CD14-positive monocyte (primary cell): ENCODE results near the gene GNG13. TPM values are rescaled to one million over a fixed set of nuclear protein-coding genes. Genes with fewer than 3 reads are reported as not detected.

Experiments
- DNase-seq, 3 donors: peaks; one replicate each; pipeline ENCODE4 v3.0.0-alpha.2; 2011 to 2022
- H2AFZ ChIP-seq: 2 replicates; pipeline ENCODE4 v1.6.0; 2012; ENCODE audit warnings: mild to moderate bottlenecking, low read depth, low read length, inconsistent platforms; ENCODE audit not compliant: insufficient read depth, poor library complexity, severe bottlenecking
- H3K27ac ChIP-seq, 2 donors: 1 replicate in 1 of 2; 2 replicates in 1 of 2; pipeline ENCODE4 v1.5.1; 2012 to 2013; ENCODE audit warnings: low read length in 2 of 2, control low read depth in 1 of 2, inconsistent platforms in 1 of 2, low read depth in 1 of 2, mild to moderate bottlenecking in 1 of 2
- H3K27me3 ChIP-seq, 2 donors: one replicate each; pipeline versions ENCODE4 v1.6.0 to v1.6.1; 2011 to 2013; ENCODE audit warnings: low read length in 2 of 2; ENCODE audit not compliant: control insufficient read depth in 2 of 2, insufficient read depth in 2 of 2
- H3K36me3 ChIP-seq, 2 donors: replicated peaks in 1 of 2; 1 replicate in 1 of 2; 2 replicates in 1 of 2; pipeline versions ENCODE4 v1.5.1 to v1.6.1; 2012 to 2013; ENCODE audit warnings: low read length in 2 of 2, control low read depth in 1 of 2, inconsistent platforms in 1 of 2, mild to moderate bottlenecking in 1 of 2; ENCODE audit not compliant: insufficient read depth in 2 of 2, control insufficient read depth in 1 of 2
- H3K4me1 ChIP-seq, 2 donors: 1 replicate in 1 of 2; 2 replicates in 1 of 2; pipeline versions ENCODE4 v1.5.1 to v1.6.1; 2012 to 2013; ENCODE audit warnings: low read length in 2 of 2, control low read depth in 1 of 2, inconsistent platforms in 1 of 2, mild to moderate bottlenecking in 1 of 2, moderate library complexity in 1 of 2; ENCODE audit not compliant: insufficient read depth in 2 of 2, control insufficient read depth in 1 of 2
- H3K4me2 ChIP-seq: replicated peaks from 2 replicates; pipeline ENCODE3; 2012; ENCODE audit warnings: low read length, moderate library complexity, mild to moderate bottlenecking; ENCODE audit not compliant: poor library complexity, severe bottlenecking; ENCODE audit errors: extremely low read depth
- H3K4me3 ChIP-seq, 3 experiments: fragments of 200-600 bp in 1 of 3; sonication (generic) in 1 of 3; replicated peaks in 1 of 3; 1 replicate in 2 of 3; 2 replicates in 1 of 3; pipeline ENCODE4 v1.5.1; 2011 to 2013; ENCODE audit warnings: low read length in 3 of 3, mild to moderate bottlenecking in 3 of 3, control low read depth in 2 of 3, low read depth in 2 of 3, inconsistent platforms in 1 of 3, moderate library complexity in 1 of 3
- H3K79me2 ChIP-seq: 2 replicates; pipeline ENCODE4 v1.6.0; 2012; ENCODE audit warnings: mild to moderate bottlenecking, control low read depth, inconsistent platforms, low read length, moderate library complexity; ENCODE audit not compliant: insufficient read depth
- H3K9ac ChIP-seq: 2 replicates; pipeline ENCODE4 v1.6.0; 2017; ENCODE audit warnings: low read length, mild to moderate bottlenecking; ENCODE audit not compliant: insufficient read depth, poor library complexity, severe bottlenecking
- H3K9me3 ChIP-seq, 2 donors: replicated peaks in 1 of 2; 1 replicate in 1 of 2; 2 replicates in 1 of 2; pipeline versions ENCODE4 v1.5.1 to v1.6.1; 2012 to 2013; ENCODE audit warnings: low read length in 2 of 2, control low read depth in 1 of 2; ENCODE audit not compliant: control insufficient read depth in 1 of 2, insufficient read depth in 1 of 2
- H4K20me1 ChIP-seq: 2 replicates; pipeline ENCODE4 v1.6.0; 2012; ENCODE audit warnings: mild to moderate bottlenecking, low read length, control low read depth, moderate library complexity; ENCODE audit not compliant: insufficient read depth
- H3K27ac Mint-ChIP-seq, 7 donors: one replicate each; pipeline ENCODE4 v1.8.0; 2020; ENCODE audit warnings: mild to moderate bottlenecking in 7 of 7, mixed read lengths in 7 of 7, moderate library complexity in 6 of 7, inconsistent platforms in 2 of 7
- H3K27me3 Mint-ChIP-seq, 3 donors: one replicate each; pipeline ENCODE4 v1.8.0; 2021 to 2022; ENCODE audit warnings: low read depth in 3 of 3, mild to moderate bottlenecking in 3 of 3, mixed read lengths in 3 of 3, moderate library complexity in 3 of 3, inconsistent platforms in 1 of 3
- H3K36me3 Mint-ChIP-seq, 2 donors: one replicate each; pipeline ENCODE4 v1.8.0; 2020; ENCODE audit warnings: mixed read lengths in 2 of 2, inconsistent platforms in 1 of 2, mild to moderate bottlenecking in 1 of 2
- H3K4me1 Mint-ChIP-seq: one replicate; pipeline ENCODE4 v1.8.0; 2020; ENCODE audit warnings: mild to moderate bottlenecking, mixed read lengths
- H3K4me3 Mint-ChIP-seq, 2 donors: one replicate each; pipeline ENCODE4 v1.8.0; 2020; ENCODE audit warnings: mild to moderate bottlenecking in 2 of 2, mixed read lengths in 2 of 2, moderate library complexity in 1 of 2
- H3K9me3 Mint-ChIP-seq, 7 donors: one replicate each; pipeline ENCODE4 v1.8.0; 2020 to 2022; ENCODE audit warnings: mixed read lengths in 7 of 7, mild to moderate bottlenecking in 6 of 7, moderate library complexity in 6 of 7, inconsistent platforms in 2 of 7
- WGBS: methylation state at CpG from one replicate; pipeline ENCODE4 v1.1.5; 2013; ENCODE audit warnings: missing lambda C conversion rate; ENCODE audit not compliant: insufficient coverage; 5-methylcytosine and 5-hydroxymethylcytosine counted together
- intact Hi-C, 2 donors: fragments of 100-400 bp; cut with micrococcal nuclease; formaldehyde crosslinking; loops; one replicate each; pipeline versions ENCODE4 v1.15.0 to v1.15.1; 2023
- polyA plus RNA-seq, 3 donors: library from polyadenylated mRNA; depleted of rRNA in 1 of 3; unstranded in 2 of 3; stranded (reverse) in 1 of 3; fragments of 300-500 nt in 2 of 3; fragments of >200 nt in 1 of 3; fragmentation: Illumina TruSeq in 2 of 3; gene quantifications; 1 replicate in 2 of 3; 2 replicates in 1 of 3; pipeline ENCODE4 v1.2.3, GENCODE V29; 2012 to 2021
- TF ChIP-seq, protein P1 (sequence below): fragments of 200-600 bp; IDR thresholded peaks from one replicate; pipeline ENCODE4 v1.8.0; 2022; ENCODE audit warnings: antibody characterized with exemption, mild to moderate bottlenecking

GNG13 gene
- polyA plus RNA-seq, 3 donors = not detected

DNA sequence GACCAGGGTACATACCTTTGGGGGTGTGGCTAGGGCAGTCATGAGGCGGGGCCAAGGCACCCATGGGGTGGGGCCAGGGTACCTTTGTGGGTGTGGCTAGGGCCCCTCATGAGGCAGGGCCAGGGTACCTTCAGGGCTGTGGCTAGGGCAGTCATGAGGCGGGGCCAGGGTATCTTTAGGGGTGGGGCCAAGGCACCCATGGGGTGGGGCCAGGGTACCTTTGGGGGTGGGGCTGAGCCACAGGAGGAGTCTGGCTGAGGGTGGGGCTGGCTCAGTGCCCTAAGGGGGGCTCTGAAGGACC lies 3.5 kb downstream of the GNG13 start:
- Histone ChIP-seq H3K9ac (no peak overlapping the region), H3K79me2 (no peaks in the 10 kb centered on the region), H3K4me2 (no peak overlapping the region), H3K4me3 (no peak overlapping the region), H2AFZ (no peak overlapping the region), H4K20me1 (no peaks in the 10 kb centered on the region), H3K4me1 (no peaks in the 10 kb centered on the region), H3K9me3 (no peaks in the 10 kb centered on the region), H3K36me3 (peaks cover 0 to 4% of the 10 kb centered on the region in 2 donors), H3K27me3 (peaks cover 5 to 28% of the 10 kb centered on the region in 2 donors), H3K27ac (no peak overlapping the region)
- Mint-ChIP-seq H3K27me3 (peaks cover 21 to 38% (median 22%) of the 10 kb centered on the region in 3 donors), H3K36me3 (peaks cover 4 to 24% of the 10 kb centered on the region in 2 donors), H3K27ac (no peak overlapping the region), H3K4me3 (no peak overlapping the region), H3K4me1 (no peaks in the 10 kb centered on the region), H3K9me3 (peaks cover 0 to 5% (median 0%) of the 10 kb centered on the region in 7 donors)
- intact Hi-C loops = no loop called here
- TF ChIP-seq, protein P1, sequence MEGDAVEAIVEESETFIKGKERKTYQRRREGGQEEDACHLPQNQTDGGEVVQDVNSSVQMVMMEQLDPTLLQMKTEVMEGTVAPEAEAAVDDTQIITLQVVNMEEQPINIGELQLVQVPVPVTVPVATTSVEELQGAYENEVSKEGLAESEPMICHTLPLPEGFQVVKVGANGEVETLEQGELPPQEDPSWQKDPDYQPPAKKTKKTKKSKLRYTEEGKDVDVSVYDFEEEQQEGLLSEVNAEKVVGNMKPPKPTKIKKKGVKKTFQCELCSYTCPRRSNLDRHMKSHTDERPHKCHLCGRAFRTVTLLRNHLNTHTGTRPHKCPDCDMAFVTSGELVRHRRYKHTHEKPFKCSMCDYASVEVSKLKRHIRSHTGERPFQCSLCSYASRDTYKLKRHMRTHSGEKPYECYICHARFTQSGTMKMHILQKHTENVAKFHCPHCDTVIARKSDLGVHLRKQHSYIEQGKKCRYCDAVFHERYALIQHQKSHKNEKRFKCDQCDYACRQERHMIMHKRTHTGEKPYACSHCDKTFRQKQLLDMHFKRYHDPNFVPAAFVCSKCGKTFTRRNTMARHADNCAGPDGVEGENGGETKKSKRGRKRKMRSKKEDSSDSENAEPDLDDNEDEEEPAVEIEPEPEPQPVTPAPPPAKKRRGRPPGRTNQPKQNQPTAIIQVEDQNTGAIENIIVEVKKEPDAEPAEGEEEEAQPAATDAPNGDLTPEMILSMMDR = no peak
- no peak for DNase-seq
- WGBS = 80% methylated on average over 1 of the region's 2 CpGs

DNA sequence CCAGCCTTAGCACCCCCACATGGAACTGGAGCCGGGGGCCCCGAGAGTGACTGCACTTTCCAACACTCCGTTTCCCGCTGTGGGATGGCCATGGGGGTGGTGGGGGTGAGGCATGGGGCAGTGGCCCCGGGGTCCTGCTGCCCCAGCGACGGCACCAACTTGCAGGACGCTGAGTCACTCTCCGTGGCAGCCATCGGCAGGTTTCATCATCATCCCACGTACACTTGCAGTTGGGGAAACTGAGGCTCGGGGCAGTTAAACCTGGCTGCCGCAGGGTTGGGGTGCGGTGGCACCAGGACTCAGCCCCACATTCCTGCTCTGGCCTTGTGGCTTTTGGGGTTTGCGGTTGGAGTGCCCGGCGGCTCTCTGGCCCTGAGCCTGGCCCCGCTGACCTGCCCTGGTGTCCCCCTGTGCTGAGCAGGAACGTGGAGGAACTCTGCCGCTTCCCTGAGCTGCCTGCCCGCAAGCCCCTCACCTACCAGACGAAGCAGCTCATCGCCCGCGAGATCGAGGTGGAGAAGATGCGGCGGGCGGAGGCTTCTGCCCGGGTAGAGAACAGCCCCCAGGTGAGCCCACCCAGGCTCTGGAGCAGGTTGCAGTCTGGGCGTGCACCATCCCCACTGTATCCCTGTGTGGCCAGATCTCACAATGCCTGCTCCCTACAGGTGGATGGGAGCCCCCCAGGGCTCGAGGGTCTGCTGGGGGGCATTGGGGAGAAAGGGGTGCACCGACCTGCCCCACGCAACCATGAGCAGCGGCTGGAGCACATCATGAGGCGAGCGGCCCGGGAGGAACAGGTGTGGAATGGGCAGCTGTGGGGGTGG lies 4.0 kb downstream of the GNG13 start:
- no peak overlapping the region for H3K27ac ChIP-seq
- TF ChIP-seq, protein P1 = no peak
- no peaks in the 10 kb centered on the region for H3K4me1 Mint-ChIP-seq
- WGBS = 89% methylated on average over 25 of the region's 38 CpGs
- H3K9ac ChIP-seq = no peak overlapping the region
- DNase-seq = no peak
- no peaks in the 10 kb centered on the region for H4K20me1 ChIP-seq
- H2AFZ ChIP-seq = no peak overlapping the region
- intact Hi-C loops = no loop called here
- no peak overlapping the region for H3K4me2 ChIP-seq
- H3K79me2 ChIP-seq = no peaks in the 10 kb centered on the region
- no peak overlapping the region for H3K4me3 Mint-ChIP-seq
- no peak overlapping the region for H3K4me3 ChIP-seq
- no peaks in the 10 kb centered on the region for H3K9me3 ChIP-seq
- H3K36me3 ChIP-seq = peaks cover 0 to 4% of the 10 kb centered on the region in 2 donors
- H3K36me3 Mint-ChIP-seq = peaks cover 8 to 30% of the 10 kb centered on the region in 2 donors
- H3K27me3 ChIP-seq = peaks cover 5 to 23% of the 10 kb centered on the region in 2 donors
- no peaks in the 10 kb centered on the region for H3K4me1 ChIP-seq
- peaks cover 16 to 33% (median 19%) of the 10 kb centered on the region in 3 donors for H3K27me3 Mint-ChIP-seq
- peaks cover 0 to 5% (median 0%) of the 10 kb centered on the region in 7 donors for H3K9me3 Mint-ChIP-seq
- peak overlapping the region in 1 of 7 donors; percentile 56 for H3K27ac Mint-ChIP-seq
